Lower lobe of right lung (tissue), 2 donors: ENCODE results near the gene KRTAP10-8. TPM values are rescaled to one million over a fixed set of nuclear protein-coding genes. Genes with fewer than 3 reads are reported as not detected.
"Not testable (repeated sequence)": the region's sequence is repeated elsewhere in the genome, so short reads cannot be mapped to it uniquely, and the experiment has no call there.

Experiments used
- ATAC-seq, 2 donors: fragments of 200-7000 bp; cut with Tn5 transposase; one replicate each; pipeline ENCODE4 v1.9.1; 2020 to 2022; ENCODE audit warnings: mild to moderate bottlenecking in 2 of 2, moderate library complexity in 2 of 2
- DNase-seq: peaks from one replicate; pipeline ENCODE4 v3.0.0-alpha.2; 2020
- H3K27ac ChIP-seq: fragments of 200-600 bp; one replicate; pipeline ENCODE4 v1.8.0; 2022
- H3K27me3 ChIP-seq: fragments of 200-600 bp; one replicate; pipeline ENCODE4 v1.8.0; 2022; ENCODE audit warnings: low read depth
- H3K36me3 ChIP-seq: fragments of 200-600 bp; one replicate; pipeline ENCODE4 v1.8.0; 2022; ENCODE audit warnings: mild to moderate bottlenecking
- H3K4me1 ChIP-seq: fragments of 200-600 bp; one replicate; pipeline ENCODE4 v1.8.0; 2022
- H3K4me3 ChIP-seq: fragments of 200-600 bp; one replicate; pipeline ENCODE4 v1.8.0; 2022; ENCODE audit warnings: mild to moderate bottlenecking
- H3K9me3 ChIP-seq: fragments of 200-600 bp; one replicate; pipeline ENCODE4 v1.8.0; 2022
- intact Hi-C: fragments of 100-400 bp; cut with DNase I; formaldehyde crosslinking; loops from one replicate; pipeline ENCODE4 v1.11.0; 2022
- total RNA-seq: library from RNA; stranded (reverse); fragmentation: NEBNext Ultra II Directional; extraction: Animal tissue kit (Norgen Biotek cat#: 25700); gene quantifications from one replicate; pipeline ENCODE4 v1.2.1, GENCODE V29; 2021
- TF ChIP-seq, protein P1 (sequence below): fragments of 200-600 bp; IDR thresholded peaks from one replicate; pipeline ENCODE4 v1.8.0; 2022; ENCODE audit warnings: antibody characterized with exemption, mild to moderate bottlenecking
- donor health status: DM: no; HTN: yes; CAD: no; lungs with severe emphysema.

Gene KRTAP10-8
- total RNA-seq, 1 donor from 2014 or later: not detected

DNA sequence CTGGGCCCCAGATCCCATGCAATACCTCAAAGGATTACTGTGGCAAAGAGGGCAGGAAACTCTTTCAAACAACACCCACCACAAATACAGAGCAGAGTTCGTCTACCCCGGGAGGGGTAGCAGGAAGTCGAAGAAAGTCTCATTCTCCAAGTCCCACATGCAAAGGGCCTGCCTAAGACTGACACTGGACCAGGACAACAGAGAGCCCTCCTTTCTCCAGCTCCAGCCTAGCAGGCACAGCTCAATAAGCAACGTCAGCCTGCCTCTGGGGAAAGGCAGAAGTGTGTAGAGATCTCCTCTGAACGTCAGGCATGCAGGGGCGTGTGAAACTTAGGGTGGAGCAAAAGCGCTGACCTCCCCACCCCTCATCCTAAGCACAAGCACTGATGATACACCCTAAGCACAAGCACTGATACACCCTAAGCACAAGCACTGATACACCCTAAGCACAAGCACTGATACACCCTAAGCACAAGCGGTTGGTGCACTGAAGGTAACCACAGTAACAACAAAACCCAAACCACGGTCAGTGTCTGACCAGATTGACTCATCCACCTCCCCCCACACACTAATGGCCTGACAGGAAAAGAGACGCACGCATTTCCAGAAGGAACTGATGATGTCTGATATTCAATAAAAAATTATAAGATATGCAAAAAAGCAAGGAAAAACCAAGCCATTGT, 47.2 kb downstream of the KRTAP10-8 start:
- H3K4me1 ChIP-seq: no peaks in the 10 kb centered on the region
- peaks cover 25% of the 10 kb centered on the region for H3K27me3 ChIP-seq
- no peak overlapping the region for H3K4me3 ChIP-seq
- intact Hi-C loops: no loop called here
- no peaks in the 10 kb centered on the region for H3K36me3 ChIP-seq
- ATAC-seq: peak; percentile 47 to 69
- TF ChIP-seq, protein P1, sequence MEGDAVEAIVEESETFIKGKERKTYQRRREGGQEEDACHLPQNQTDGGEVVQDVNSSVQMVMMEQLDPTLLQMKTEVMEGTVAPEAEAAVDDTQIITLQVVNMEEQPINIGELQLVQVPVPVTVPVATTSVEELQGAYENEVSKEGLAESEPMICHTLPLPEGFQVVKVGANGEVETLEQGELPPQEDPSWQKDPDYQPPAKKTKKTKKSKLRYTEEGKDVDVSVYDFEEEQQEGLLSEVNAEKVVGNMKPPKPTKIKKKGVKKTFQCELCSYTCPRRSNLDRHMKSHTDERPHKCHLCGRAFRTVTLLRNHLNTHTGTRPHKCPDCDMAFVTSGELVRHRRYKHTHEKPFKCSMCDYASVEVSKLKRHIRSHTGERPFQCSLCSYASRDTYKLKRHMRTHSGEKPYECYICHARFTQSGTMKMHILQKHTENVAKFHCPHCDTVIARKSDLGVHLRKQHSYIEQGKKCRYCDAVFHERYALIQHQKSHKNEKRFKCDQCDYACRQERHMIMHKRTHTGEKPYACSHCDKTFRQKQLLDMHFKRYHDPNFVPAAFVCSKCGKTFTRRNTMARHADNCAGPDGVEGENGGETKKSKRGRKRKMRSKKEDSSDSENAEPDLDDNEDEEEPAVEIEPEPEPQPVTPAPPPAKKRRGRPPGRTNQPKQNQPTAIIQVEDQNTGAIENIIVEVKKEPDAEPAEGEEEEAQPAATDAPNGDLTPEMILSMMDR: no peak
- DNase-seq: no peak
- H3K27ac ChIP-seq: no peak overlapping the region
- no peaks in the 10 kb centered on the region for H3K9me3 ChIP-seq

- DNase-seq, ATAC-seq, intact Hi-C loops, H3K4me1 ChIP-seq, H3K27ac ChIP-seq, H3K4me3 ChIP-seq, H3K36me3 ChIP-seq, H3K9me3 ChIP-seq: not testable (repeated sequence)
- H3K27me3 ChIP-seq: peaks cover 24% of the 10 kb centered on the region
Measured at GRCh38 chr21:44661567-44661966, 49.7 kb downstream of the KRTAP10-8 start.

Other genes starting within 250 kb of the KRTAP10-8 start
- gene LRRC3, start 156.6 kb upstream of the KRTAP10-8 start, total RNA-seq: 4.0 TPM
- not detected for gene KRTAP10-1, start 71.9 kb upstream of the KRTAP10-8 start, total RNA-seq
- gene KRTAP10-2, start 60.6 kb upstream of the KRTAP10-8 start, total RNA-seq: not detected
- gene KRTAP10-3, start 53.3 kb upstream of the KRTAP10-8 start, total RNA-seq: not detected
- gene KRTAP10-4, start 38.4 kb upstream of the KRTAP10-8 start, total RNA-seq: not detected
- gene KRTAP10-5, start 31.5 kb upstream of the KRTAP10-8 start, total RNA-seq: not detected
- gene KRTAP10-6, start 19.6 kb upstream of the KRTAP10-8 start, total RNA-seq: not detected
- gene KRTAP10-7, start 11.5 kb upstream of the KRTAP10-8 start, total RNA-seq: not detected
- gene KRTAP10-9, start 15.0 kb downstream of the KRTAP10-8 start, total RNA-seq: not detected
- not detected for gene KRTAP10-10, start 25.3 kb downstream of the KRTAP10-8 start, total RNA-seq
- not detected for gene KRTAP10-11, start 34.3 kb downstream of the KRTAP10-8 start, total RNA-seq
- gene KRTAP12-4, start 42.6 kb downstream of the KRTAP10-8 start, total RNA-seq: not detected
- gene KRTAP12-3, start 45.9 kb downstream of the KRTAP10-8 start, total RNA-seq: not detected
- not detected for gene KRTAP12-2, start 54.8 kb downstream of the KRTAP10-8 start, total RNA-seq
- gene KRTAP12-1, start 70.1 kb downstream of the KRTAP10-8 start, total RNA-seq: not detected
- not detected for gene KRTAP10-12, start 85.1 kb downstream of the KRTAP10-8 start, total RNA-seq
- 0.27 TPM for gene TSPEAR, start 99.5 kb downstream of the KRTAP10-8 start, total RNA-seq
- gene UBE2G2, start 189.7 kb downstream of the KRTAP10-8 start, total RNA-seq: 76.9 TPM
- gene SUMO3, start 206.0 kb downstream of the KRTAP10-8 start, total RNA-seq: 88.2 TPM